Stimulated activated CD8-positive, alpha-beta memory T cell treated with anti-CD3 and anti-CD28 coated beads, Interleukin-7, amount 100 ng/mL, for 1 hour (primary cell): ENCODE data around the gene VGLL3.

Source experiments
- DNase-seq, 2 donors: peaks; one replicate each; pipeline ENCODE4 v3.0.0-alpha.2; 2020; ENCODE audit warnings: low read depth in 2 of 2

Gene VGLL3

DNA sequence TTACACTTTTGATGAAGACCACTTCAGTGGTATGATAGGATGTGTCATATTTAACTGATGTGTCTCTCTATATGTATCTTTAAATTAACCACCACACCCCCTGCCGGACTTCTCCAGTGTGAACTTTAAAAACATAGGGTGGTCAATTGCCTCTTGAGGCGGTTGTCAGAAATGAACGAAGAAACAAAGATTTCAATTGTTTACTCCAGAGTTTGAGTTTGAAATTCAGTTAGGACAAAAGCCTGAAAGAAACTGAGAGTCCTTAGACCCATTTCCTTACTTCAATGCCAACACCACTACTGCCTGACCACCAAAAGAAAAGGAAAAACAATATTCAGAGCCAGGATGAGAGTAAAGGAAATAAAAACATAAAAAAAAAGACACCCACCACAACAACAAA, 40.2 kb downstream of the VGLL3 start:
- DNase-seq: no peak

DNA sequence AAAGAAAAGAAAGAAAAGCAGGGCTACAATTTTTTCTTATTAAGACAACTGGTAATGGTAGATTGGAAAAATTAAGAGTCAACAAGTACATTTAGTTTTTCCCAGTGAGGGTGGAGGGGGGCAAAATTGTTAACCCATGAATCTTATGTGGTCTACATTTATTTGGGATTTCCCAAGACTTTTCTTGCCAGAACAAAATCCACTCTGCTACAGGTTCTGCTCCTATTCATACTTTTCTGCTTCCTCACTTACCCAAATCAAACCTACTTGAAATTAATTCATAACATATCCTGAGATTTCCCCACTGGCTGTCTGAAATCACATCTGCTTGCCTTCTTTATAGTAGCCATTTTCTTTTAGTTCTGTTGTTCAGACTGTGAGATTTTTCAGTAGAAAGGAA, 41.1 kb downstream of the VGLL3 start:
- DNase-seq: no peak

DNA sequence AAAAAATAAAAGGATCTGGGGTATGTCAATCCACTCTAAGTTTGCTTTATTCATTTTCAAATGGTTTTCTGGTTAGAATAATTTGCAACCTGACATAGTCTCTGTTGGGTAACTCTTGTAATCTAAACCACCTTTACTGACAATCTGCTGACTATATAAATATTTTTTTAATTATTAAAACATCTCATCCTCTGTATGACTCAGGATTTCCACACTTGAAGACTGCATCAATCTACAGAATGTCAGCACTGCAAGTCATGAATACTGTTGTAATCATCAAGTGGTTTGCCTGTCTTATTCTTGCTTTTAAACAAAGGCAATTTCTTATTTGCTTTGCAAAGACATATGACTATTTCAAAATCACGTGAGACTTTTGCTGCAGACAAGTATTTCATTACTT, 42.1 kb downstream of the VGLL3 start:
- DNase-seq: no peak

DNA sequence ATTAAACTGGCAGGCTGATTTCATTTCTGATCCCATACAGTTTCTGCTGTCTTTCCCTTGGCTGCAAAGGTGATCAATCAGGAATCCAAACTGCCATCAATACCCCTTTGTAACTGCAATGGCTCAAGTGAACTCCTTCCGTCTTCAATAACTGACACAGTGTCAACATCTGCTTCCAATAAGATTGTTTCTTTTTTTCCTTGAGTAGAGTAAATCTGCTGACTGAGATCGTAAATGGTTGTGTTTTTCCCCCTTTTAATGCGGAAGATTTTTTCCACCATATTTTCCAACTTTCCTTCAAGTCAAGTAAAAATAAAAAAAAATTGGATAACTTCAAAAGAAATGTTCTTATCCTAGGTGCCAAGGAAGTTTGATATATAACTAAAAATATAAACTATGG, 48.7 kb downstream of the VGLL3 start:
- DNase-seq: no peak

DNA sequence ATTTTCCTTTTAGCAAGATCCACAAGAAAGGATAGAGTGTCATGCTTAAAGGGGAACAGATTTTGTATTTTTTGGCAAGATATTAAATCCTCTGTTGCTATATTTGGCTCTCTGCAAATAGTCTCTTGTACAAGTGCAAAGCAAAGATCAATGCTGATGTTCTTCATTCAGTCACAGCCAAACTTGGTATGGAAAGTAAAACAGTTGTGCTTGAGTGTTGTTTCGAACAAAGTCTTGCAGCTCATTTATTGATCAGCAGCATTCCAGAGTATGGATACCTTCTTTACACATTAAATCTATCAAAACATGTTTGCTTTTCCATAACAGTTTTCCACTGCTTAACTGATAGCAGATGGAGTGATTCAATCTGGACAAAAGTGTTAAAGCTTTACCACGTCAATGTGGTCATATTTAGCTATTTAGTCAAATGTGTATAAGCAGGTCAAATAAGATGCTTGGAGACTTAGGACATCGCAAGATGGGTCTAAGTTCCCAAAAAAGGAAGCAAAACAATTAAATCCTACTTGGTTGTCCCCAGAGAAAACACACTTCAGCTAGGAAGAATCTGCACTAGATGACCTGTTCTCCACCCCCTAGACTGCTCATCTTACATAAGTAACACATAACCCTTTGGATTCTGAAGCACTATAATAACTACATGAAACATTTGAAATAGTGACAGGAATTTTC, 52.4 kb downstream of the VGLL3 start:
- DNase-seq: no peak

DNA sequence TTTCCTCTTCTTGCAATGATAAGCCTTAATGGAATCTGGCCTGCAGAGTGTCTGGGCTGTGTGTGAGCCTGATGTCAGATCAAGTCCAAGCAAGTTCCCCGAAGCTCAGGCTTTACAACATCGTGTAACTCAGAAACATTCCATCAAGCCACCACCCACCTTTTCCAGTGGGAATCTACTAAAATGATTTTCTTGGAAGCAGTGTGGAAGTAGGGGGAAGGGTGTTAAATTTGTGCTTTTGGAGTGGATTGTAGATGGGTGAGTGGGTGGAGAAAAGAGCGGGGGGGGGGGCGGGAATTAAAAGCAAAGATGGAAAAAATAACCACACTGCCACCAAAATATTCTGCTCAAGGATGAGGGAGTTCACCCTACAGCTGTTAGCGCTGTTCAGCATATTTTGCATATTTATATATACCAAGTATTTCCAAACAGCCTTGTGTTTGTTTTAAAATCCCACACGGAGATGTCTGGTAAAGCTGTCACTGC, 53.6 kb downstream of the VGLL3 start:
- no peak for DNase-seq

DNA sequence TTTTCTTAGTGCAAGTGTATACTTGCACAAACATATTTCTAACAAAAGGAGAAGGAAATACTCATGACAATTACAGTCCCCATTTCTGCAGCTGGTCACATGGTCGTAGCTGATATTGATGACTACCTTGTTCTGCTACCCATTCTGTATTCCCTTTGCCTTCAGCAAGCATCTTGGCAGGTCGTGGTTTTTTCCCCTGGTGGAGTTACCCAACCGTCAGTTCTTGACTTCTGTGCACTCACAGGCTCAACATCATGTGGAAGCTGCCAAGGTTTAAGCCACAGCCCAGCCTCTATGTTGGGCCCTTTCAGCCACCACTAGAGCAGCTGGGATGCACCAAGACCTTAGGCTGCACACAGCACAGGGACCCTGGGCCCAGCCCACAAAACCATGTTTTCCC, 56.1 kb downstream of the VGLL3 start:
- DNase-seq: no peak

DNA sequence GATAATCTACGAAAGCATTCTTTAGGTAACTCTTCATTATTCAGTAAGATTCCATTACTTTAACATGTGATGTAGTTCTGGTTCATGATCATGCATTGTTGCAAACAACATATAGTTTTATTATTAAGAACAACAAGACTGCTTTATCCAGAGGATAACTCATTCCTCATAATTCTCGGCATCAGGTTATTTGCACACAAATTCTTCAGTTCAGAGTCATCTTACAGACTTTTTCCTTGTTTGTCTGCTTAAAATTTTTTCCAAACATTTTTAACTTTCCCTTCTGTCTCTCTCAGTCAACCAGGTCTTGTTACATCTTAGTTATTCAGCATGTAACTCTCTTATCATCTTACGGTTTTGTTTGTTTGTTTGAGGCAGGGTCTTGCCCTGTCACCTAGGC, 60.1 kb downstream of the VGLL3 start:
- no peak for DNase-seq

DNA sequence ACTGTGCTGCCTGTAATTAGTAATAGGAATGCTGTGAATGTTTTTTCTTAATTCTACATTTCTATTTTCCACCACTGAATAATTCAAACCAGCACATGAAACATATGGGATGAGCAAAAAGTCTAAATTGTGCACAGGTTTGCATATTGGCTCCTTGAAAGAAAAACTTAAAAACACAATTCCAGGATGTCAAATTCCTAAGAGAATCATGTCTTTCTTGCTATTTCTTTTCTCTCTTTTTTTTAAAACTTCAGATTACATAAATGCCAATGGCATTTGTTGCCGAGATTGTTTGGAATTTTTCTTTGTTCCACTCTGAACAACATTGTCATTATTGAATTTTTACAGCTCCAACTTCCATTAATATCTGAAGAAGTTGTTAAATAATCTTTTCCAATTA, 60.8 kb downstream of the VGLL3 start:
- DNase-seq: no peak

DNA sequence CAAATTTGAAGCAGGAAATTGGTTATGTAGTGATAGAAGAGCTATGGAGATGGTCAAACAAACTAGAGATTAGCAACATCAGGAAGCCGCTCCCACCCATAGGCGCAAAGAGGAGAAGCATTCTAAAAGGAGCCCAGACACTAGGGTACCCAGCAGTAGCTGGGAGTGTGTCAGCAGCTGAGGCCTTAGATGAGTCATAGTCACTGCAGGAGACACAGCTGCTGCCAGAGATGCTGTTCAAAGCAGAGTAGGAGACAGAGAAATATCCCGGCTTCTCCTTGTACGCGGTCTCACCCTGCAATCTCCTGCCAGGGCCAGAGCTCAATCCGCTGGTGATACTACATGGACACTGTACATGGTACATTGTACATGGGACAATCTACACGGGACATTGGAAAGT, 61.9 kb downstream of the VGLL3 start:
- no peak for DNase-seq

DNA sequence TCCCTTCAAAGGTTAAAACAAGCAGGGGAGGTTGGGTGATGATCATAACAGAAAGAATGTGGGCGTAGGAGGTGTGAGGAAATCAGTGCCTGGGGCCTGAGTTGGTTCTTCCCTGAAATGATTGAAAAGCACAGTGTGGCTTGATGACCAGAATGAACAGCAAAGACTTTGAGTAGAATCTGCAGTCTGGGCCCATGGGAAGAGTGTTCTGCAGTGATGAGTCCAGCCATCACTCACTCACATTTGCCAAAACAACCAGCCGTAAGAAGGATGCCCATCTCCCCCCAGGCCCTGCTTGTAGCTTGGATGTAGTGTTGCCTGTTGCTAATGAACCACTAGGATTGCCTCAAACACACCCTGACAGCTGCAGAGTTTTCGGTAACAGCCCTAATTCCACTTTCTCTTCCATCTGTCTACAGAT, 67.9 kb downstream of the VGLL3 start:
- no peak for DNase-seq

DNA sequence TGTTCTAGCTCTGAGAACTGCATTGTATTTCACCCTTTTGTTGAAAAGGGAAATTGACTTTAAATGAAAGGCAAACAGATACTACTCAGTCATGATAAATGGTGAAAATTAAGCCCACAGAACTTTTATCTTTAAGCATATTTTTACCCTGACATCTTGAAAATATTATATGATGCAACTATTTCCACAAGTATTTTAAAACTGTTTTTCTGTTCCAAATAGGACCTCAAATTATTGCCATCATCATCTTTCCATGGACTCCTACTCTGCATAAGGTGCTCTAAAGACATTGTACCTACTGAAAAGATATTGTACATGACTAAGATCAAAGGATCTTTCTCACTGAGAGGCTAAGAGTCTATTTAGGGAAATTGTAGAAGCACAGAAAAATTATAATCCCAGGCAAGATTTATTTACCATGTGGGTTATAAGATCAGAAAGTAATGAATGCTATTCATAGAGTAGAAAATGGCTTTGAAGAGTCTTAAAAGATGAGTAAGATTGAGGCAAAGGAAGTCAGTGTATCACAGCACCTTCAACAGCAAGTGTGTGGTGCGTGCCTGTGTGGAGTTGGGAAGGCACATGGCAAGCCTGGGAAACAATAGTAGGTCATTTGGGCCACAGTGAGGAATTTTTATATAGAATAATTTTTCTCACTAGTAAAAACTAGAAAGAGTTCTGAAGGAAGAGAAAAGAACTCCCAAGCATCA, 68.8 kb downstream of the VGLL3 start:
- DNase-seq: no peak

DNA sequence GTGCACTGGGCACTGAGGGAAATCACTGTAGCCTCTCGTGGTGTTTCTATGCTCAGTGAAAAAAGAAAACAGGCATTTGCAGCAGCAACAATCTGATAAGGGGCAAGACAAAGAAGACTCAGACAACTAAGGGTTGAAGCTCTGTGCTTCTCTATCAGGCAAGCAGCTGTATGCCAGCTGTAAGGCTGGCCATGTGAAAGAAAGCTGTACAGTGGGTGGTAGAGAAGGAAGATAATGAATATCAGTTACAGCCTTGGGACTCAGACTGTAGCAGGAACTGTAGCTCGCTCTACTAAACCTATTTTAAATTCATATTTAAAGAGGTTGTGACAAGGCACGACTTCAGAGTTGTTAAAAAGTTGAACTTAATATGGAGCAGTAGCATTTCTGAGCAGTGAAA, 76.3 kb downstream of the VGLL3 start:
- no peak for DNase-seq

DNA sequence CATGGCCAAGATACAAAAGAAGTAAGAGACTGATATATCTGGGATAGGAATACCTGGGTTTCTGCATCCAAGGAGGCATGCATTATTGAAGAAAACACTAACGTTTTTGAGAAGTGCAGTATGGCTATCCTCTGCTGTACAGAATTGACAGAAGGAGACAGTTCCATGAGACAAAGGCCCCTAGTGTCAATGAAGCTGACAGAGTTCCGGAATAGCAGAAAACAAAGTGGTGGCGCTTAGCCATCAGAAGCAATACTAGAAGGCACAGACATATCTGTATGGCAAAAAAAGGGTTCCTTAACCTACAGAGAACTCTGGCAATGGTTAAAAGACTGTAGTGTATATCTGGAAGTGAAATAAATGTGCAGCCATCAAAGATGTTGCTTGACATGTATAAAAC, 77.8 kb downstream of the VGLL3 start:
- DNase-seq: no peak

DNA sequence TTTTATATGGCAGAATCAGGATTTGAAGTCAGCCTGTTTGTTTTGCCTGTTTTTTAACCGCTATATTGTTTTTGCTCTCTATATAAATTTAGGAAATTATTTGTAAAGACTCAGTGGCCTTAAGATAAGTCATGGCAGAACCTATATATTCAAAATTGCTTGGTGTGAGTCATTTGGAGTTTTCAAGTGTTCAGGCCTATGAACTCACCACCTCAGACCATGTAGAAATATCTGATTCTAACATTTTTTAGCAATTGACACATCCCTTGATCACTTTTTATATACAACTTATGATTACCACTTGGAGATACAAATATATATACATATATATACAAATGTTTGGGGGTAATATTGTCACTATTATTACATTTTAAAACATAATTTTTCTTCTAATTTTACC, 95.7 kb downstream of the VGLL3 start:
- no peak for DNase-seq

DNA sequence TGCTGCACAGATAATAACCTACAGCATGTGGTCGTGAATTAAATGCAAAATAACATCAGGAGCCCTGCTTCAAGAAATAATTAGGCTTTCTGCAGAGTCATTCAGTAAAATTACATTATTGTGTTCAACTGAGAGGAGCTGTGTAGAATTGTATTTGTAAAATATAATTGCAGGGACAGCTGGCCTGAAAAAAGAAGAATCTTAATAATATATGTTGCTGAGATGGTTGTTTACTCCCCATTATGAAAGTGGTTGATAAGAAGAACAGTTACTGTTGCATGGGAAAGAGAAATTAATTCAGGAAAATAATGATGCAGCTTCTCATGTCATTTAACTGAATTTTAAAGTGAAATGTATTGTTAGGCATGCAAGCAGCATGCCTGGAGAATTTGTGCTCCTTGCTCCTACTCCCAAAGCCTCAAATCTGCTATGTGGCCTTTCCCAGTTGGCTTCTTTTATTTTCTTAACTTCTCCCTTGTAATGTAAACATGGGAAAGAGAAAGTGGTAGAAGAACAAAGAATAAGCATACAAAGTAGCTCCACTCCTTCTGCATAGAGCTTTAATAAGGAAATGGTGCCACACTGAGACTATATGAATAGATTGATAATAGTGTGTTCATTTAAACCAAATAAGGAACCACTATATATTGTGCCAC, 100.1 kb downstream of the VGLL3 start:
- DNase-seq: no peak
